ENCODE data around the gene MRPL24.
A peak's percentile ranks its signal among the peaks of the same experiment; 100 is the strongest.

The MRPL24 gene

DNA sequence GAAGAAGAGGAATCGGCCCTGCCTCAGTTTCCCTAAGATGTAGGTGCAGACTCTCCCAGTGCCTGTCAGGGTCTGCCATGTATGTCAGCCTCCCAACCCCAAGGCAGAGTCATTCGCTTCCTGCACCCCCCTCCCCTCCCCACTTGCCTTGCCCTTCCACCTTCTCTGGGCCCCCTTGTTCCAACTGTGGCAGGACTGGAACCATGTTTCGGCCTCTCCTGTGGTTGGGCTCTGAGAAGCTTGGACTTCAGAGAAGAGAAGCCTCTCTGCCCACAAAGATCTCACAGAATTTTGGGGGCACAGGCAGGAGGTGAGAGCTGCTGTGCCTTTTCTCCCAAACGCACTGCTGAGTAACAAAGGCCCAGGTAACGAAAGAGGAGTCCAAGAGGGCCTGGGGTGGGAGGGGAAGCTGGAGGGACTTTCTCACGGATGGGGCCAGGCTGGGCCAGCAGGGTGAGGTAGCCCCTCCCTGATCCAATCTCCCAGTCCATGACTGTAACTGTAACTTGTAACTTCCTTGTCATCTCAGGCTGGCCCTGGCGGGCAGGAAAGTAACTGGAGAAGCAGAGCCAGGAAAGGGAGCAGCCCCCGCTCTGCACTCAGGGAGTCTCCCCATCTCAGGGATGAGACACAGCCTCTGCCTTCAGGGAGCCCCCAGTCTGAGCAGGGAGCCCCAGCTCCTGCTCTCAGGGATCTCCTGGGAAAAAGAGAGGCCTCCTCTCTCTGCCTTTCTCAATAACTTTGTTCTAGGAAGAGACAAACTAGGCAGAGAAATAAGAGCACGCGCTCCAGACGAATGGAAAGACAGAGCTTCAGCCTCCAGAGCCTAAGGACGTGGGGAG is 46.8 kb downstream of the MRPL24 start:
- H3K36me3 ChIP-seq (ENCODE audit: insufficient read depth, low read depth, low read length), result peaks cover 13% of the 10 kb centered on the region
- peak overlapping the region; percentile 79; the same call in 1 of the 2 replicates for H3K9ac ChIP-seq (ENCODE audit: low read depth, low read length)
- peaks cover 16% of the 10 kb centered on the region; the same call in 1 of the 2 replicates for H3K27me3 ChIP-seq (ENCODE audit: insufficient read depth, low read length)
- H3K4me3 ChIP-seq (ENCODE audit: low read length), result peak overlapping the region; percentile 59
- no peaks in the 10 kb centered on the region for H3K9me3 ChIP-seq (ENCODE audit: insufficient read depth, low read depth, low read length)
- peak overlapping the region; percentile 85 for H3K27ac ChIP-seq (ENCODE audit: low read length)
- peaks cover 49% of the 10 kb centered on the region for H3K4me1 ChIP-seq (ENCODE audit: insufficient read depth, low read length)

DNA sequence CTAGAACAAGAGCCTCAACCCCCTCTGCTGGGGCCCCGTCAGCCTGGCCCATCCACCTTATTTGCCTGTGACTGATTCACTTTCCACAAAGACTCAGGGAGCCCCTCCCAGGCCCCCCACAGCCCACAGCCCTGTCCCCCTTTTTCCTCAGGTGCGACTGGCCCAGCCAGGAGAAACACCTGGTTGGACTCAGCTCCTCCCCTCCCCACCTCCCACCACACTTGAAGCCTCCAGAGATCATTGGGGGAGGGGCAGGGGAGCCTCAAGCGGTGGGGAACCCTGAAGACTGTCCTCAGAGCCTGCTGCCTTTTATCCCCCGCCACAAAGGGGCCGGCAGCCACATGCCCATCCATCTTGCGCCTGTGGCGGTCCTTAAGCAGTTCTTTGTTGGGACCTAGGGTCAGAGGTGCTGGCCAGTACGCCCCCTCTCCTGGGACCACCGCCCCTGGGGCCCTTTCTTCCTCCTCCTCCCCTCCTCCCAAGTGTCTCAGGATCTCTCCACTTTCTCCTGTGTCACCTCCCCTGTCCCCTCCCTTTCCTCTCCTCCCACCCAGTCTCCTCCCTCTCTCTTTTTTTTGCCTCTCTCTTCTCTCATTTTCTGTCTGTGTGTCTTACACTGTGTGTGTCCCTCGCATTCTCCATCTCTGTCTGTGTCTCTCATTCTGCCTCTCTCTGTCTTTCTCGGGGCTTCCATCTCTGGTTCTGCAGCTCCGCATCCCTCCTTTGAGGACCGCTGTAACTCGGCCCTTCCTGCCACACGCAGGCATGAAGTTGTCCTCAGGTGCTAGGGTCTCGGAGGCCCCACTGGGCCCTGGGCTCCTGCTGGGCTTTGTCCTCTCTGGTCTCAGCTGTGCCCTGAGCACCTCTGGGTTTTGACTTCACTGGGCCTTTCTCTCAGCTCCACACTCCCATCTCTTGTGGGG is 47.7 kb downstream of the MRPL24 start:
- peak overlapping the region; percentile 85 for H3K27ac ChIP-seq (ENCODE audit: low read length)
- H3K4me3 ChIP-seq (ENCODE audit: low read length), result peak overlapping the region; percentile 60
- H3K4me1 ChIP-seq (ENCODE audit: insufficient read depth, low read length), result peaks cover 49% of the 10 kb centered on the region
- peak overlapping the region; percentile 79; the same call in 1 of the 2 replicates for H3K9ac ChIP-seq (ENCODE audit: low read depth, low read length)
- no peaks in the 10 kb centered on the region for H3K9me3 ChIP-seq (ENCODE audit: insufficient read depth, low read depth, low read length)
- peaks cover 4% of the 10 kb centered on the region; the same call in 1 of the 2 replicates for H3K36me3 ChIP-seq (ENCODE audit: insufficient read depth, low read depth, low read length)
- H3K27me3 ChIP-seq (ENCODE audit: insufficient read depth, low read length), result peaks cover 16% of the 10 kb centered on the region; the same call in 1 of the 2 replicates

DNA sequence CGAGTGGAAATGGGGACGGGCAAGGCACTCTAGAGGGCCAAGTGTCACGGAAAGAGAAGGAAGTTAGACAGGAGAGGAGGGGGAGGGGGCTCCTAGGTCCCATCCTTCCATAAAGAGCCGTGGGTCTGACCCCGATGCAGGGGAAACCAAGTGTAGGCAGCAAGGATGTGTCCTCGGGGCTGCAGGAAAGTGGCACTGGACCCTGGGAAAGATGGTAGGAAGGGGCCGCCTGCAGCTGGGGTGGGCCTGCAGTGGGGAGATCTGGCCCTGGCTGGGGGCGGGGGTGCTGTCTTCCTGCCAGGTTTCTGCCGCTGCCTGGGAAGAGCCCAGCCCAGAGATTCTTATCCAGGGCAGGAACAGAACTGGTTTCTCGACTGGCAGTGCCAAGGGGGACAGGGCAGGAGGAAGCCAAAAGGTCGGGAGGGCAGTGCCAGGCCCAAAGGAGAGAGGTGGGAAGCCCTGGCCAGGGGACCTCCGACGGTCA is 48.4 kb downstream of the MRPL24 start:
- peak overlapping the region; percentile 78; the same call in 1 of the 2 replicates for H3K9ac ChIP-seq (ENCODE audit: low read depth, low read length)
- no peaks in the 10 kb centered on the region for H3K36me3 ChIP-seq (ENCODE audit: insufficient read depth, low read depth, low read length)
- peaks cover 49% of the 10 kb centered on the region for H3K4me1 ChIP-seq (ENCODE audit: insufficient read depth, low read length)
- peaks cover 16% of the 10 kb centered on the region; the same call in 1 of the 2 replicates for H3K27me3 ChIP-seq (ENCODE audit: insufficient read depth, low read length)
- H3K27ac ChIP-seq (ENCODE audit: low read length), result peak overlapping the region; percentile 79
- no peaks in the 10 kb centered on the region for H3K9me3 ChIP-seq (ENCODE audit: insufficient read depth, low read depth, low read length)
- H3K4me3 ChIP-seq (ENCODE audit: low read length), result peak overlapping the region; percentile 60; the same call in 1 of the 2 replicates

DNA sequence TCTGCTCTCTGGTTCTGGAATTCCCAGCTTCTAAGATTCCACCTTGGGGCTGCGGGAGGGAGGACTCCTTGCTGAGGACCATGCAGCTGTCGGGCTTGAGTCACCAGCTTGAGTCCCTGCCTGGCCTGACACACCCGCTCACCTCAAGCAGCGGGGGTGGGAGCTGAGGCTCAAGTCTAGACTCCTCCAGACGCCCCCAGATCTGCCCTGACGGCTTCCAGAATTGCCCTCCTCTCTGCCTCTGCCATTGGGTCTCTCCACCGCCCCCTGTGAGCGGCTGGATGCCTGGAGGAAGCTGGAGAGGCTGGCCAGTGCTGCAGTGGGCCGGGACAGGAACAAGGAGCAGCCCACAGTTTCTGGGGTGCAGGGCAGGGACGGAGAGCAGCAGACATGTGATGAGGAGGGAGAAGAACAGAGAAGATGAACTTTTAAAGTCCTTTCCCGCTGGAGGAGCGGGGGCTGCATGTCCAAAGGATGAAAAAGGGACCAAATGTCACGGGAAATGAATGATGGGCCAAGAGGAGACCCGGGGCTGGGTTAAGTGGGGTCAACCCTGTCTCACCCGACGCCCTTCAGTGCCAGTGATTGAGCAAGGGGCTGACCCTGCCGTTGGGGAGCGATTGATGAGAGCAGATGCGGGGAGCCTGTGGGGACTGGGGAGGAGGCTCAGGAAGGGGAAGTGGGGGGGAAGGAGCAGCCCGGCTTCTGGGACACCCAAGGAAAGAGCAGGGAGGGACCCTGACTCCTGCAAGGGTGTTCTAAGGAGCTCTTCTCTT is 49.0 kb downstream of the MRPL24 start:
- Histone ChIP-seq H3K4me3 (ENCODE audit: low read length) (peak overlapping the region; percentile 60), H3K27ac (ENCODE audit: low read length) (peak overlapping the region; percentile 79), H3K36me3 (ENCODE audit: insufficient read depth, low read depth, low read length) (no peaks in the 10 kb centered on the region), H3K9ac (ENCODE audit: low read depth, low read length) (peak overlapping the region; percentile 78; the same call in 1 of the 2 replicates), H3K27me3 (ENCODE audit: insufficient read depth, low read length) (peaks cover 16% of the 10 kb centered on the region; the same call in 1 of the 2 replicates), H3K4me1 (ENCODE audit: insufficient read depth, low read length) (peaks cover 49% of the 10 kb centered on the region), H3K9me3 (ENCODE audit: insufficient read depth, low read depth, low read length) (no peaks in the 10 kb centered on the region)

DNA sequence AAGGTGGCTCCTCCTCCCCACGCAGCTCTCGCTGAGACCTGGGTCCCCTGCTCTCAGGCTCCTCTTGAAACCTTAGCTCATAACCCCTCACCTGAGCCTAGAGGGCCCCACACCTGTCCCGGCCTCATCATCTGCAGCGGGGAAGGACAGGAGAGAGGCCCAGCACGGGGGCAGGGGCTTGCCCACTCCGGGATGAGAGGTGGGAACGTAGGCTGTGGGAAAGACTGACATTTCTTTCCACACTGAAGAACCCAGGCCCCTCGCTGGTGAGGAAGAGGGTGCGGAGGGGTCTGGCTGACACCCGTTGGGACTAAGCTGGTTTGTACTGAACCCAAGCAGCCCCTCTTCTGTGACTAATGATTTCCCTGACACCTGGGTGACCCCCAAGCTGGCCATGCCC is 49.7 kb downstream of the MRPL24 start:
- Histone ChIP-seq H3K36me3 (ENCODE audit: insufficient read depth, low read depth, low read length) (no peaks in the 10 kb centered on the region), H3K4me3 (ENCODE audit: low read length) (peak overlapping the region; percentile 60; the same call in 1 of the 2 replicates), H3K4me1 (ENCODE audit: insufficient read depth, low read length) (peaks cover 49% of the 10 kb centered on the region), H3K9me3 (ENCODE audit: insufficient read depth, low read depth, low read length) (no peaks in the 10 kb centered on the region), H3K27ac (ENCODE audit: low read length) (no peak overlapping the region), H3K9ac (ENCODE audit: low read depth, low read length) (peak overlapping the region; percentile 78; the same call in 1 of the 2 replicates), H3K27me3 (ENCODE audit: insufficient read depth, low read length) (peaks cover 16% of the 10 kb centered on the region; the same call in 1 of the 2 replicates)

DNA sequence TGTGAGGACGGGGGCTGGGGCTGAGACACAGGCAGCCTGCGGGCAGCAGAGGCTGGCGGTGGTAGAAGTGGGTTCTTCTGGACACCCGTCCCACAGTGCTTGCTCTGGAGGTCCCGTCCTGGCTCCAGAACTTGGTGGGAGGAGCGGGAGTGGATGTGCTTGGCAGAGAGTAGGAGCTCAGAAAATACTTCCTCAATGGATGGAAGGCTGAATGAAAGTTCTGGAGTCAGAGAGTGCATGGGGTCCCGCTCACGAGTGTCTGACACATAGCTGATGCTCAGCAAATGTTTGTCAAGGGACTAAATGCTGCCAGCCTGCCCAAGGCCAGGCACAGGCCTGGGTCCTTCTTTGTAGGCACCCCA is 50.2 kb downstream of the MRPL24 start:
- Histone ChIP-seq H3K4me3 (ENCODE audit: low read length) (peak overlapping the region; percentile 50; the same call in 1 of the 2 replicates), H3K9me3 (ENCODE audit: insufficient read depth, low read depth, low read length) (no peaks in the 10 kb centered on the region), H3K4me1 (ENCODE audit: insufficient read depth, low read length) (peaks cover 49% of the 10 kb centered on the region), H3K9ac (ENCODE audit: low read depth, low read length) (no peak overlapping the region; the same call in 1 of the 2 replicates), H3K36me3 (ENCODE audit: insufficient read depth, low read depth, low read length) (no peaks in the 10 kb centered on the region), H3K27me3 (ENCODE audit: insufficient read depth, low read length) (peaks cover 16% of the 10 kb centered on the region; the same call in 1 of the 2 replicates), H3K27ac (ENCODE audit: low read length) (no peak overlapping the region)

DNA sequence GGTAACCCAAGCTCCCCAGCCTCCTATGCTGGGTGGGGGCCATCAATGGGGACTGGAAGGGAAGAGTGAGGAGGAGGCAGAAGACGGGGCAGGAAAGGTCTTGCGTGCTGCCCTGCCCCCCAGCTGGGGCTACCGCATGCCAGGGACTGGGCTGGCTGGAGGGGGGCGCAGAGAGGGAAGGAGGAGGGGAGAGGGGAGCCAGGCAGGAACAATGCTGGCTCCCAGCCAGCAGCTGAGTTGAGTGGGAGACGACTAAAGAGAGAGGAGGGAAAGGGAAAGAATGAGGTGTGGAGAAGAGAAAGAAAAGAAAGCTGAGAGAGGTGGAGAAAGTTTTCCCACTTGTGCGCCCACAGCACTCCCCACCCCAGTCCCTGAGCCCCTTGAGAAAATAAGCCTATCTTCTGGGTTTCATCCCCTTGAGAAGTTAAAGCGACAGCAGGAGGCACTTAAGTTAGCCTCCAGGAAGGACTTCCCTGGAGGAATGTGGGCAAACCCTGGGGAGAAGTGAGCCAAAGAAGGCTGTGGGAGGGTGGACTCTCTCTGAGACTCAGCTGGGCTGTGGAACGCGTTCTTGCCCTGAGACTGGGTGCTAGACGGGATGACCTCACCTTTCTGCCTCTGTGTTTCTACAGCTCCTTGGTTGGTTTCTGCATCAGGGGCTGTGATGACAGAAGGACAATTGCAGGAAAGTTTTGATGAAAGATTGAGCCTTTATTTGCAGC is 50.8 kb downstream of the MRPL24 start:
- Histone ChIP-seq H3K4me1 (ENCODE audit: insufficient read depth, low read length) (peaks cover 49% of the 10 kb centered on the region), H3K36me3 (ENCODE audit: insufficient read depth, low read depth, low read length) (no peaks in the 10 kb centered on the region), H3K27me3 (ENCODE audit: insufficient read depth, low read length) (peaks cover 16% of the 10 kb centered on the region; the same call in 1 of the 2 replicates), H3K27ac (ENCODE audit: low read length) (no peak overlapping the region), H3K4me3 (ENCODE audit: low read length) (peak overlapping the region; percentile 50), H3K9me3 (ENCODE audit: insufficient read depth, low read depth, low read length) (no peaks in the 10 kb centered on the region), H3K9ac (ENCODE audit: low read depth, low read length) (peak overlapping the region; percentile 15; the same call in 1 of the 2 replicates)

DNA sequence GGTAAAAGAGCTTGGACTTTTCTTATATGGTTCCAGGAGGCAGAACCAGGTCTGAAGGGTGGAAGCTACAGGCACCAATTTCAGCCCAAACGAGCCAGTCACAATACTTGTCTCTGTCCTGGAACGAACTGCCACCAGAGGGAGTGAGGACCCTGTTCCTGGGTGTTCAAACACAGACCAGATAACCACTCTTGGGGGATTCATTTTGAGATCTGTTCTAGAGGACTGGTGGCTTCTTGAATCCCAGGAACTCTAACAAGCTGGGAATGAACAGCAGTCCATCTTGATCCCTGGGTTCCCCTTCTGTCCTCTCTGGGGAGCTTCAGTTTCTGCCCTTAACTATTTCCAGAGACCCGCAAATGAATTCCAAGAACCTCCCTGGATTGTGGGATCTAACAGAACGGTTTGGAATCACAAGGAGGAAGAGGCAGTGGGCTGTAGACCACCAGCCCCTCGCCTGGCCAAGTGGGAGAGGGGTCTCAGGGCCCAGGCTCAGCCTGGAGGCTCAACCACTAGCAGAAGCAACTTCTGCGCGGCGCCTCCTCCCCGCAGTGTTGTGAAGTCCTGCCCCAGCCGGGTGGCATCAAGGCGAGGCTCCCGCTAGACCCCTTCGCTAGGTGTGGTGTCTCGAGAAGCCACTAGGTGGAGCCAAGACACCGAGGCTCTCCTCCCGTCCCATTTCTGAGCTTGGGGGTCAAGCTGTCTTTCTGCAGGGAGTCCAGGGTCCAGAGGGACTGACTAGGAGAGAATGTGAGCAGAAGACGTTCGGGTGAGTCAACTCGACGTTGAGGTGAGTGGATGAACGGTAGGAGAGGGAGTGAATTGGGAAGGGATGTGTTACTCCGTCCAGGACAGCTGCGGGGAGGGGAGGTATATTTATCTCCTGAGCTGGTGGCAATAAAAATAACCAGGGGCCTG is 51.6 kb downstream of the MRPL24 start:
- Histone ChIP-seq H3K9ac (ENCODE audit: low read depth, low read length) (peak overlapping the region; percentile 15; the same call in 1 of the 2 replicates), H3K27ac (ENCODE audit: low read length) (no peak overlapping the region), H3K27me3 (ENCODE audit: insufficient read depth, low read length) (peaks cover 16% of the 10 kb centered on the region; the same call in 1 of the 2 replicates), H3K36me3 (ENCODE audit: insufficient read depth, low read depth, low read length) (no peaks in the 10 kb centered on the region), H3K9me3 (ENCODE audit: insufficient read depth, low read depth, low read length) (no peaks in the 10 kb centered on the region), H3K4me3 (ENCODE audit: low read length) (peak overlapping the region; percentile 50), H3K4me1 (ENCODE audit: insufficient read depth, low read length) (peaks cover 44% of the 10 kb centered on the region)
